ENCODE data around the gene RACGAP1.

The RACGAP1 gene

DNA sequence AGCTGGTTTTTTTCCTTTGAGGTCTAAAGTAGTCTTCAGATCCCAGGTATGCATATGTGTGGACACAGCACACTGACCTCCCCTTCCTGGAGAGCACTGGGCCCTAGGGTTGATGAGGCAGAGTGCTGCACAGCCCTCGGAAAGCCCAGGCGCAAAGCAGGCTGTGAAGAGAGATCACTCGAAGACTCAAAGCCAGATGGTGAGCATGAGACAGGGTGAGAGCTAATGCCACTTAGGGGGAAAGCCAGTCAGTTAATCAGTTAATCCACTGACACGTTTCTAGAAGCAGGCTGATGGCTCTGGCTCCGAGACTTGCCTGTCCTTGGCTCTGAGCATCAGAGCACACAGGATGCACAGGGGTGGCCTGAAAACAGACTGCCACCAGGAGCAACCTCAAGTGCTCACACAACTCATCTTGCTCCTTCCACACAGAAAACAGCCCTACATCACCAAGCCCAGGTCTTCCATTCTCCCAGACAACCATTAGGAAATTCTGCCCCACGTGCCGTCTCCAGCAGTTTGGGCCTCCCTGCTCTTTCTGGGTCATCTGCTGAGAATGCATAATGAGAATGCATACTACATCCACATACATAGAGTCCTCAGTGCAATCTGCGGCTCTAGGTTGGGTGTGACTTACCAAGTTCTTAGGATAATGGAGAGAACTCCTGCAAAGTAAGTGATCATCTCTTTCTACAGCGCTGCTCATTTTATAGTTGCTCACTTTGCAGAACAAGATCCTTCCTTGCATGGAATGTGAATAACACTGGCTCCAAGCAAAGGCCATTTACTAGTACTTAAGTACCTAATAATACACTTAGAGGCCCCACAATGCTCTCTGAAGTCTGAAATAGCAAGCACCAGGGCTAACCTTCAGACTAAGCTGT lies 40.6 kb downstream of the RACGAP1 start:
- Histone ChIP-seq H3K9me3 (ENCODE audit: insufficient read depth, low read length) (no peaks in the 10 kb centered on the region), H3K4me3 (ENCODE audit: insufficient read length, low read depth) (no peak overlapping the region), H3K36me3 (ENCODE audit: insufficient read depth, insufficient read length, low read length) (peaks cover 34% of the 10 kb centered on the region), H3K9ac (ENCODE audit: insufficient read length, low read depth) (no peak overlapping the region), H3K4me1 (ENCODE audit: insufficient read depth, insufficient read length) (peaks cover 18% of the 10 kb centered on the region), H3K27me3 (ENCODE audit: insufficient read depth, insufficient read length) (no peaks in the 10 kb centered on the region)
- TF ChIP-seq SUZ12 (IDR thresholded peaks at IDR 0.05; ENCODE audit: extremely low read depth, insufficient read depth, insufficient read length) = no peak
- no peak for TF ChIP-seq ZNF274 (IDR thresholded peaks at IDR 0.05; ENCODE audit: low read depth, low read length)
- TF ChIP-seq YY1 (IDR thresholded peaks at IDR 0.05; ENCODE audit: insufficient read depth, insufficient read length) = no peak
- no peak for DNase-seq (ENCODE audit: low read depth, low spot score)

- peaks cover 27% of the 10 kb centered on the region for H3K36me3 ChIP-seq (ENCODE audit: insufficient read depth, insufficient read length, low read length)
- H3K9ac ChIP-seq (ENCODE audit: insufficient read length, low read depth) = no peak overlapping the region
- DNase-seq (ENCODE audit: low read depth, low spot score) = no peak
- H3K27me3 ChIP-seq (ENCODE audit: insufficient read depth, insufficient read length) = no peaks in the 10 kb centered on the region
- no peak overlapping the region for H3K4me3 ChIP-seq (ENCODE audit: insufficient read length, low read depth)
- no peaks in the 10 kb centered on the region for H3K9me3 ChIP-seq (ENCODE audit: insufficient read depth, low read length)
- no peak for TF ChIP-seq ZNF274 (IDR thresholded peaks at IDR 0.05; ENCODE audit: low read depth, low read length)
- H3K4me1 ChIP-seq (ENCODE audit: insufficient read depth, insufficient read length) = peaks cover 23% of the 10 kb centered on the region
These were observed 41.4 kb downstream of the RACGAP1 start for GRCh38 chr12:49983892-49984291.

DNA sequence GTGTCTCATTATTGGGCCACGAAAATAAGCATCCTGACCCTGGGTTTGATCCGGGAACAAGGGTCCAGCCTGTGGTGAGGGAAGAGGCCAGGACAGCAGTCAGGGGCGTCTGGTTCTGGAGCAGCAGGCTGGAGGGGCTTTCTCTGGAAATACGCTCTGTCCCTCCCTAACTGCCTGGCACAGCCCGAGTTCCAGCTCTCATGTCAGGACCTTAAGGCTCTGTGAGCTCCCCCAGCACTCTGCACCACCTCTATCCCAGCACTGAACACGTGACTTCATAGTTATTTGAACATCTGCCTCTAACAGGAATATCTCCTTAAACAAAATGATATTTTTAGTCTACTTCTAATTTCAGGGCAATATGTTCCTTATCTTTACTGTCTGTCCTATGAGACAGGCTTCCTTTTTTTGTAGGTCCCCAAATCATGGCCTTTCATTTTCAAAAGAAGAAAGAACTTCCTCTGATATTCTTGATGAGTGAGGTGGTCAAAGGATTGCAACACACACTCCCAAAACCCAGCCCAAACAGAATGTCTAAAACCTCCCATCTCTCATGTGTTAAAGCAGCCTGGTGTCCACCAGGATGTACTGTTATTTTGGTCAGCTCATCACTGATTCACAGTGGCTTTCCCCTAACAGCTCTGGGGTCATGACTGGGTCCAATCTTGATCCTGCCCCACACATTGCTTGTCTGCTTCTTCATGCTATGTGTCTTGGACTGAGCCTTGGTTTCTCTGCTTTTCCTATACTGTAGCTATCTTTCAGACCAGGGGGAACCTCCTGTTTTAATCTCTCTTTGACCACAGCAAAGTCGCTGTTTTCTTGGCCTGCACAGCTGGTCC lies 42.8 kb downstream of the RACGAP1 start:
- no peak overlapping the region for H3K9ac ChIP-seq (ENCODE audit: insufficient read length, low read depth)
- peaks cover 23% of the 10 kb centered on the region for H3K4me1 ChIP-seq (ENCODE audit: insufficient read depth, insufficient read length)
- H3K9me3 ChIP-seq (ENCODE audit: insufficient read depth, low read length) = no peaks in the 10 kb centered on the region
- DNase-seq (ENCODE audit: low read depth, low spot score) = no peak
- H3K4me3 ChIP-seq (ENCODE audit: insufficient read length, low read depth) = no peak overlapping the region
- TF ChIP-seq YY1 (IDR thresholded peaks at IDR 0.05; ENCODE audit: insufficient read depth, insufficient read length) (no peak), ZNF274 (IDR thresholded peaks at IDR 0.05; ENCODE audit: low read depth, low read length) (no peak), SUZ12 (IDR thresholded peaks at IDR 0.05; ENCODE audit: extremely low read depth, insufficient read depth, insufficient read length) (no peak)
- no peaks in the 10 kb centered on the region for H3K27me3 ChIP-seq (ENCODE audit: insufficient read depth, insufficient read length)
- H3K36me3 ChIP-seq (ENCODE audit: insufficient read depth, insufficient read length, low read length) = peaks cover 13% of the 10 kb centered on the region

DNA sequence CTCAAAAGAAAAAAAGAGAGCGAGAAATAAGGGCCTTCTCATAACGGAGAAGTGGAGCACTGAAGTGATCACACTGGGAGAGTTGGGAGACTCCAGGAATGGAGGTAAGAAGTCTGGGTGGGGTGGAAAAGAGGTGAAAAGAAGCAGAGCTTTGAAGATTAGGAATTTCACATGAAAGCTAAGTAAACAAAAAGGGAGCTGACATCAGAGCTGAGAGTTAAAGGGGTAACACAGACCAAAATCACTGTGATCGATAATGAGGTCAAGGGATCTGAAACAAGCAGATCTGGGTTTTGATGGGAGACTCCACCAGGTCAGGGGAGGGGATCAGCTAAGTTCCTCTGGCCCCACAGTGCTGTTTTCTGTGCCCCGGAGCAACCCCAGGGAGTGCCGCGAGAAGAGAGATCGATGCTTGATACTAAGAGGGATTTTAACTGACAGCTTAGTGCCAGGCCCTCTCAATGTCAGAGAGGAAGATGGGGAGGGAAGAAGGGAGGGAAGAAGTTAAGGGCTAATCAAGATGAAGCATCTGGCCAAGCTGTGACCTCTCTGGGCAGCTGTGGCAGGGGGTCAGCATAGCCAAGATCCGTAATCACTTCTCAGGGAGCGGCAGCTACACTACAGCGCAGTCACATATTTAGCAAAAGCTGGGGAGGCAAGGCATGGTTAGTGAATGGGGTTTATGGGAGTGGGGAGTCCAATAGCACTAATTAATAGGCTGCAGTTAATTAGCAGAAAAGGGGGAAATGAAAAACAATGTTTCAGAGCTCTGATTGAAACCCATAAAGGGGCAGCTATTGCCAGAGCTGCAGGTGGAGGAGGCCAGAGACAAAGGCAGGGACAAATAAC lies 44.6 kb downstream of the RACGAP1 start:
- peaks cover 2% of the 10 kb centered on the region for H3K36me3 ChIP-seq (ENCODE audit: insufficient read depth, insufficient read length, low read length)
- H3K4me3 ChIP-seq (ENCODE audit: insufficient read length, low read depth) = no peak overlapping the region
- H3K9ac ChIP-seq (ENCODE audit: insufficient read length, low read depth) = no peak overlapping the region
- H3K9me3 ChIP-seq (ENCODE audit: insufficient read depth, low read length) = no peaks in the 10 kb centered on the region
- no peak for TF ChIP-seq ZNF274 (IDR thresholded peaks at IDR 0.05; ENCODE audit: low read depth, low read length)
- no peak for TF ChIP-seq YY1 (IDR thresholded peaks at IDR 0.05; ENCODE audit: insufficient read depth, insufficient read length)
- peaks cover 23% of the 10 kb centered on the region for H3K4me1 ChIP-seq (ENCODE audit: insufficient read depth, insufficient read length)
- H3K27me3 ChIP-seq (ENCODE audit: insufficient read depth, insufficient read length) = no peaks in the 10 kb centered on the region
- no peak for DNase-seq (ENCODE audit: low read depth, low spot score)

GRCh38 chr12:49979791-49980190 lies 45.5 kb downstream of the RACGAP1 start:
- no peak for TF ChIP-seq SUZ12 (IDR thresholded peaks at IDR 0.05; ENCODE audit: extremely low read depth, insufficient read depth, insufficient read length)
- TF ChIP-seq YY1 (IDR thresholded peaks at IDR 0.05; ENCODE audit: insufficient read depth, insufficient read length) = no peak
- no peak for TF ChIP-seq ZNF274 (IDR thresholded peaks at IDR 0.05; ENCODE audit: low read depth, low read length)
- Histone ChIP-seq H3K36me3 (ENCODE audit: insufficient read depth, insufficient read length, low read length) (no peaks in the 10 kb centered on the region), H3K9ac (ENCODE audit: insufficient read length, low read depth) (no peak overlapping the region), H3K27me3 (ENCODE audit: insufficient read depth, insufficient read length) (no peaks in the 10 kb centered on the region), H3K9me3 (ENCODE audit: insufficient read depth, low read length) (no peaks in the 10 kb centered on the region), H3K4me1 (ENCODE audit: insufficient read depth, insufficient read length) (peaks cover 24% of the 10 kb centered on the region), H3K4me3 (ENCODE audit: insufficient read length, low read depth) (no peak overlapping the region)
- no peak for DNase-seq (ENCODE audit: low read depth, low spot score)

DNA sequence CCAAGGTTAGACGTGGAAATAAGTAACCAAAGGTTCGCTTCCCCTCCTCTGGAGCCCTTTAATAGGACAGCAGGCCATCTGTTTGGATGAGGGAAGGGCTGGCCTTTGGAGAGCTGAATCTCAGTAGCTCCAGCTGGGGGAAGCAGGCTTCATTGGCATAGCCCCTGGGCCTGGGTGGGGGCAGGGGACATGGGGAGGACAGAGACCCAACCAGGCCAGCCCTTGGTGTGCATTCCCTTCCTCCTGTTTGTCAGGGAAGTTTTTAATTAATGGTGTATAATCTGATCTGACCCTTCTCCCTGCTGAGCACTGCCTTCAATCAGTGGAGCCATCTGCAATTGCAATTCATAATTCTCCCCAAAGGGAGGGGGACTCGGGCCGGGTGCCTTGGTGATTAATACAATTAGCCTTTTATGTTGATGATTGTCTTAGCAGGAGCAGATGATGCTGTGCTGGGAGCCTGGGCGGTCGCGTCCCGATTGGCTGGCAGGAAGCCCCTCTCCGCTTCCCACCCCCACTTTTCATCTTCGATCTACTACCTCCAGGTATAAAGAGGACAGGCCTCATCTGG lies 46.2 kb downstream of the RACGAP1 start:
- Histone ChIP-seq H3K4me1 (ENCODE audit: insufficient read depth, insufficient read length) (peaks cover 23% of the 10 kb centered on the region), H3K36me3 (ENCODE audit: insufficient read depth, insufficient read length, low read length) (no peaks in the 10 kb centered on the region), H3K27me3 (ENCODE audit: insufficient read depth, insufficient read length) (no peaks in the 10 kb centered on the region), H3K9ac (ENCODE audit: insufficient read length, low read depth) (no peak overlapping the region), H3K4me3 (ENCODE audit: insufficient read length, low read depth) (no peak overlapping the region), H3K9me3 (ENCODE audit: insufficient read depth, low read length) (no peaks in the 10 kb centered on the region)
- no peak for DNase-seq (ENCODE audit: low read depth, low spot score)
- no peak for TF ChIP-seq YY1 (IDR thresholded peaks at IDR 0.05; ENCODE audit: insufficient read depth, insufficient read length)
- TF ChIP-seq SUZ12 (IDR thresholded peaks at IDR 0.05; ENCODE audit: extremely low read depth, insufficient read depth, insufficient read length) = no peak
- no peak for TF ChIP-seq ZNF274 (IDR thresholded peaks at IDR 0.05; ENCODE audit: low read depth, low read length)

Data from NT2/D1 (cell line).